ENCODE results near the gene PCDH8.

Gene PCDH8

GRCh38 chr13:52810011-52810410, 38.4 kb downstream of the PCDH8 start:
- TF ChIP-seq CTCF (IDR thresholded peaks at IDR 0.05; ENCODE audit: low read depth, low read length): no peak
- no peak for DNase-seq (ENCODE audit: low read depth in 2 of 2)
- no peak overlapping the region for H3K4me3 ChIP-seq (replicated peaks in 1 of 2; ENCODE audit: low read depth in 2 of 2, low read length in 2 of 2)

- TF ChIP-seq CTCF (IDR thresholded peaks at IDR 0.05; ENCODE audit: low read depth, low read length): peak; percentile 10
- H3K4me3 ChIP-seq (replicated peaks in 1 of 2; ENCODE audit: low read depth in 2 of 2, low read length in 2 of 2): no peak overlapping the region
- DNase-seq (ENCODE audit: low read depth in 2 of 2): peak; percentile 48 to 55
These were observed 39.1 kb downstream of the PCDH8 start for GRCh38 chr13:52809310-52809769.

GRCh38 chr13:52808842-52809219, 39.6 kb downstream of the PCDH8 start:
- no peak overlapping the region for H3K4me3 ChIP-seq (replicated peaks in 1 of 2; ENCODE audit: low read depth in 2 of 2, low read length in 2 of 2)
- TF ChIP-seq CTCF (IDR thresholded peaks at IDR 0.05; ENCODE audit: low read depth, low read length): no peak
- no peak for DNase-seq (ENCODE audit: low read depth in 2 of 2)

GRCh38 chr13:52806029-52806428, 42.4 kb downstream of the PCDH8 start:
- TF ChIP-seq CTCF (IDR thresholded peaks at IDR 0.05; ENCODE audit: low read depth, low read length): no peak
- no peak for DNase-seq (ENCODE audit: low read depth in 2 of 2)
- H3K4me3 ChIP-seq (replicated peaks in 1 of 2; ENCODE audit: low read depth in 2 of 2, low read length in 2 of 2): no peak overlapping the region

GRCh38 chr13:52804202-52804641, 44.2 kb downstream of the PCDH8 start:
- DNase-seq (ENCODE audit: low read depth in 2 of 2): no peak
- H3K4me3 ChIP-seq (replicated peaks in 1 of 2; ENCODE audit: low read depth in 2 of 2, low read length in 2 of 2): no peak overlapping the region
- TF ChIP-seq CTCF (IDR thresholded peaks at IDR 0.05; ENCODE audit: low read depth, low read length): no peak

GRCh38 chr13:52800856-52801255, 47.6 kb downstream of the PCDH8 start:
- DNase-seq (ENCODE audit: low read depth in 2 of 2): no peak
- H3K4me3 ChIP-seq (replicated peaks in 1 of 2; ENCODE audit: low read depth in 2 of 2, low read length in 2 of 2): no peak overlapping the region
- no peak for TF ChIP-seq CTCF (IDR thresholded peaks at IDR 0.05; ENCODE audit: low read depth, low read length)

- no peak overlapping the region for H3K4me3 ChIP-seq (replicated peaks in 1 of 2; ENCODE audit: low read depth in 2 of 2, low read length in 2 of 2)
- TF ChIP-seq CTCF (IDR thresholded peaks at IDR 0.05; ENCODE audit: low read depth, low read length): no peak
- DNase-seq (ENCODE audit: low read depth in 2 of 2): no peak
These were observed 49.5 kb downstream of the PCDH8 start for GRCh38 chr13:52798770-52799430.

Data from cardiac fibroblast (primary cell).